ENCODE measurements around the gene FAM217A. TPM values are rescaled to one million over a fixed set of nuclear protein-coding genes. Genes with fewer than 3 reads are reported as not detected.

Gene FAM217A
- total and polyA plus RNA-seq, 2 of the 8 experiments (the other 6 are each of a cell fraction or from before 2014, with no cell fraction given) = 0.03 TPM; not detected in 1

DNA sequence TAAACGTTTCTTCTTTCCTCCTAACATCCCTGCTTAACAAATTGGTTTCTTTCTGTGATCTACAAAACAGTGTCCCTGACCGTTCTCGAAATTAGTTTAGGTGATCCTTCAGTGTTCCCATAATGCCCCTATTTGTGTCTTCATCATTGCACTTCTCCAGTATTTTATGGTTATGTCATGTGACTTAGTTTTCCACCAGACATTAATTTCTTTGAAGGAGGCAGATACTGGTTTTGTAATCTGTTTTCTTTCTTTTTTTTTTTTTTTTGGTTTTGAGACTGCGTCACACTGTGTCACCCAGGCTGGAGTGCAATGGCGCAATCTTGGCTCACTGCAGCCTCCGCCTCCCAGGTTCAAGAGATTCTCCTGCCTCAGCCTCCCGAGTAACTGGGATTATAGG is 49.2 kb downstream of the FAM217A start:
- peaks cover 0 to 36% (median 10%) of the 10 kb centered on the region in 4 experiments; a peak in 3 of 8 replicates for H3K36me3 ChIP-seq (ENCODE audit: control insufficient read depth in 2 of 4, insufficient read depth in 4 of 4, low read length in 3 of 4)
- WGBS, 2 experiments (ENCODE audit: extremely low coverage in 1 of 2, insufficient coverage in 1 of 2, insufficient read length in 1 of 2, insufficient replicate concordance in 2 of 2, low coverage in 1 of 2, low lambda C conversion rate in 2 of 2, missing lambda C conversion rate in 1 of 2) = 92% methylated on average over 7 of the region's 7 CpGs; no CpG with 5 or more reads in 1 of the 2 experiments

More for the DNA sequence above, 49.2 kb downstream of the FAM217A start:
- no peak overlapping the region for H3K14ac ChIP-seq (ENCODE audit: insufficient read length)
- H2AK5ac ChIP-seq (ENCODE audit: low read depth, low read length) = no peak overlapping the region
- H3K56ac ChIP-seq (replicated peaks; ENCODE audit: insufficient read length, low read depth, low read length) = no peak overlapping the region
- H4K5ac ChIP-seq (ENCODE audit: insufficient read length, low read depth, low read length) = no peak overlapping the region
- no peak overlapping the region for H3K18ac ChIP-seq (ENCODE audit: extremely low read depth, low read length)
- no peak overlapping the region for H2BK12ac ChIP-seq (ENCODE audit: low read depth, low read length)
- H3K9ac ChIP-seq (replicated peaks in 1 of 4; ENCODE audit: extremely low read depth in 1 of 4, low read depth in 3 of 4, low read length in 3 of 4) = no peak overlapping the region
- FAIRE-seq (no peak), DNase-seq (ENCODE audit: low read depth in 1 of 2, low spot score in 2 of 2) (no peak)
- no peak overlapping the region for H2BK5ac ChIP-seq (ENCODE audit: low read depth, low read length)
- H3K27ac ChIP-seq (ENCODE audit: low read depth, low read length) = no peak overlapping the region
- H4K20me1 ChIP-seq (replicated peaks in 1 of 2; ENCODE audit: control insufficient read depth in 1 of 2, insufficient read depth in 2 of 2, low read length in 2 of 2) = peaks cover 12% of the 10 kb centered on the region in 2 experiments
- H2BK120ac ChIP-seq (replicated peaks; ENCODE audit: low read depth, low read length) = no peak overlapping the region
- H3K9me3 ChIP-seq (ENCODE audit: insufficient read depth in 2 of 2, low read depth in 1 of 2, low read length in 1 of 2) = no peaks in the 10 kb centered on the region
- no peak overlapping the region for H3K4ac ChIP-seq (replicated peaks; ENCODE audit: insufficient read length, low read depth, low read length)
- no peaks in the 10 kb centered on the region for H3K4me1 ChIP-seq (replicated peaks in 1 of 4; ENCODE audit: control insufficient read depth in 3 of 4, insufficient read depth in 4 of 4, low read length in 3 of 4)
- H3K4me3 ChIP-seq (ENCODE audit: extremely low read depth in 1 of 4, insufficient read depth in 2 of 4, low read depth in 3 of 4, low read length in 4 of 4) = no peak overlapping the region
- peaks cover 2% of the 10 kb centered on the region for H3K79me1 ChIP-seq (ENCODE audit: low read depth, low read length)
- H4K91ac ChIP-seq (replicated peaks; ENCODE audit: insufficient read length, low read length) = no peak overlapping the region
- TF ChIP-seq CREB1 (IDR thresholded peaks at IDR 0.05) (no peak), BRCA1 (IDR thresholded peaks at IDR 0.05; ENCODE audit: low read depth, low read length) (no peak)
- no peaks in the 10 kb centered on the region for H3K23me2 ChIP-seq (ENCODE audit: low read depth, low read length)
- no peak overlapping the region for H2AFZ ChIP-seq (ENCODE audit: low read length)
- CTCF ChIA-PET (ENCODE audit: partially characterized antibody) = no interaction called here
- no peak overlapping the region for H3K23ac ChIP-seq (ENCODE audit: insufficient read length)
- no peaks in the 10 kb centered on the region for H3K27me3 ChIP-seq (replicated peaks in 1 of 4; ENCODE audit: control insufficient read depth in 3 of 4, extremely low read depth in 1 of 4, insufficient read depth in 3 of 4, low read length in 3 of 4)
- H2BK15ac ChIP-seq (ENCODE audit: low read length) = no peak overlapping the region
- H4K8ac ChIP-seq (ENCODE audit: extremely low read depth, insufficient read depth, low read length) = no peak overlapping the region
- peaks cover 44 to 97% of the 10 kb centered on the region in 2 experiments for H3K79me2 ChIP-seq (ENCODE audit: control insufficient read depth in 1 of 2, insufficient read depth in 2 of 2, low read length in 2 of 2)
- no peak overlapping the region for H2BK20ac ChIP-seq (ENCODE audit: low read length)
- no peak overlapping the region for H3K4me2 ChIP-seq (ENCODE audit: insufficient read depth in 1 of 2, low read depth in 2 of 2, low read length in 2 of 2)
- POLR2A ChIA-PET (ENCODE audit: partially characterized antibody) = no interaction called here

All from H1 (cell line).